GM21360 (cell line): ENCODE measurements around the gene MAP3K6.

Experiments
- ATAC-seq: cut with Tn5 transposase; IDR thresholded peaks from one replicate; pipeline ENCODE4 v1.9.1; 2021; ENCODE audit warnings: mild to moderate bottlenecking, moderate library complexity; ENCODE audit not compliant: unreplicated experiment

The MAP3K6 gene

DNA sequence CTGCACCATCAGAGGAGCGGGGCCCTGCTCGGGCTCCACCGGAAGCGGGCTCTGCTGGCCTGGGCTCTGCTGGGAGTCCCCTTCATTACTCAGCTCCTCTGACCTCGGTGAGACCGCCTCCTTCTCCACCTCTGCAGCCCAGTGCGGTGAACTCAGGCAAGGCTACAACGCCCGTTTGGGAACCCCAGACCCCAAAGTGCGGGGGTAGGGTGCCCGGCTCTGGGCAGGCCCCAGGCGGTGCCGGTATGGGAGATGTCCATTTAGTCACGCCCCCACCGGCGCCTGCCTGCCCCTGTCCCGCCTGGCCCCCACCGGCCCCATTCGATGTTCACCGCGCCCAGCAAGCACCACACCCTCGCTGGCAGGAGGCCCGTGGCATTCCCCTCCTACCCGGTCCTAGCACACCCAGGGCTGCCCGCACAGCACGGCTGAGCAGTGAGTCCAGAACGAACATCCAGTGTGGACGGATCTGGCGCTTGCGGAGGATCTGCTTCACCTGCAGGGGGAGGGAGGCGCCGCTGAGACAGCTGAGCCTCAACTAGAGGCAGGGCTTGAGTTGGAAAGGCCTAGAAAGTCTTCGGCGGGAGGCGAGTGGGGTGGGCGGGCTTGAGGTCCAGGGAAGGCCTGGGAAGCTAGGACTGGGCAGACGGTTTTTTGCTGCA, 10.0 kb downstream of the MAP3K6 start:
- ATAC-seq, result no peak

GRCh38 chr1:27356277-27356618, 10.5 kb downstream of the MAP3K6 start:
- no peak for ATAC-seq

- no peak for ATAC-seq
These were observed 11.1 kb downstream of the MAP3K6 start for GRCh38 chr1:27355683-27356082.

- ATAC-seq, result no peak
These were observed 13.1 kb downstream of the MAP3K6 start for GRCh38 chr1:27353629-27354028.

DNA sequence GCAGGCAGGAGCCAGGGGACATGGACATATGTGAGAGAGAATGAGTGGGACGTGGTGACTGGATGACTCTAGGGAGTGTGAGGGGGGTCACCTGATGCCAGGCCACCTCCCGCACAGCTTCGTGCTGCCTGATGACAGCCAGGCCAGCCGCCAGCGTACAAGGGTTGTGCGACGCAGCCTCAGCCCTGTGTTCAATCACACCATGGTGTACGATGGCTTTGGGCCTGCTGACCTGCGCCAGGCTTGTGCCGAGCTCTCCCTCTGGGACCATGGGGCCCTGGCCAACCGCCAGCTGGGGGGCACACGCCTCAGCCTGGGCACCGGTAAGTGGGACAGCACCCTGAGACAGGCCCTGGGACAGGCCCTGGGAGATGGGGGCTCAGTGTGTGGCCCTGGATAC, 13.6 kb downstream of the MAP3K6 start:
- no peak for ATAC-seq

GRCh38 chr1:27351541-27352107, 15.1 kb downstream of the MAP3K6 start:
- ATAC-seq, result no peak

DNA sequence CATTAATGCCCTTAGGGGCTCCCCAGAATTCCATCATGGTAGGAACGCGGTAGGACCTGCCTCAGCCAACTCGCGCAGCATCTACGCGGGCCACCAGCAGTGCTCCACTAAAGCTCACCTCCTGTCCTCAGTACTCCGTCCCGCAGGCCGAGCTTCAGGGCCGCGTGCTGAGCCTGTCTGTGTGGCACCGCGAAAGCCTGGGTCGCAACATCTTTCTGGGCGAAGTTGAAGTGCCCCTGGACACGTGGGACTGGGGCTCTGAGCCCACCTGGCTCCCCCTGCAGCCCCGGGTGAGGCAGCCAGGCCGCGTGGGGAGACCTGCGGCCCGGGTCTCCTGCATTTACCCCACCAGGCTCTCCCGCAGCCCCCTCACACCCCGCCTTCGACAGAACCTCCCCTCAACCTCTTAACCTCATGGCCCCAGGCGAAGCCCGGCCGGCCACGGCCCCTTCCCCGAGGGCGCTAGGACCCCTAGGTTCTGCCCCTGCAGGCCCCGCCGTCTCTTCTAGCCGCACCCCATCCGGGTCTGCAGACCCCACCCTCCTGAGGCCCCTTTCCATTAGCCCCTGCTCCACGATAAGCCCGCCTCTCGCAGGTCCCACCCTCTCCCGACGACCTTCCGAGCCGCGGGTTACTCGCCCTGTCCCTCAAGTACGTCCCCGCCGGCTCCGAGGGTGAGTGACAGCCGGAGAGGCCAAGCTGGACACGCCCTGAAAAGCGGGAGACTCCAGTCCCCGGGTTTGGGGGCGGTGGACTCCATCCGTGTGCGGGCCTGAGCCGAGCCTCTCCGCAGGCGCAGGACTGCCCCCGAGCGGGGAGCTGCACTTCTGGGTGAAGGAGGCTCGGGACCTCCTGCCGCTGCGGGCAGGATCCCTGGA, 15.9 kb downstream of the MAP3K6 start:
- no peak for ATAC-seq

GRCh38 chr1:27349784-27350662, 16.7 kb downstream of the MAP3K6 start:
- ATAC-seq, result no peak

- no peak for ATAC-seq
These were observed 17.6 kb downstream of the MAP3K6 start for GRCh38 chr1:27348861-27349783.

DNA sequence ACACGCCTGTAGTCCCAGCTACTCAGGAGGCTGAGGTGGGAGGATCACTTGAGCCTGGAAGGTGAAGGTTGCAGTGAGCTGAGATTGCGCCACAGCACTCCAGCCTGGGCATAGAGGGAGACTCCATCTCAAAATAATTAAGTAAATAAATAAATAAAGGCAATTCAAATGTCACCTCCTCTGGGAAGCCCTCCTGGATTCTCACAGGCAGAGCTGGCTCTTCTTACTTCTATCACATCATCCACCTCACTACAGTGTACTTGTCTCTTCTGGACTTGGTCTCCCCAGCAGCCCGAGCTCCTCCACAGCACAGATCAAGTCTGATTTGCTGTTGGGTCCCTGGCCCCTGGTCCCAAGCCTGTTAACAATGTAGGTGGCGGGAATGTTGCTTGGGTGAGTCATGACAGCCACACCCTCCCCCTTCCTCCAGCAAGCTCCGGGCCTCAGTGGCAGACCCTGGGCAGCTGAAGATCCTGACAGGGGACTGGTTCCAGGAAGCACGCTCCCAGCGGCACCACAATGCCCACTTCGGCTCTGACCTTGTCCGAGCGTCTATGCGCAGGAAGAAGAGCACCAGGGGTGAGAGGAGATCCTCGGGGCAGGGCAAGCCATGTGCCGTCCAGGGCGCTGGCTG, 19.7 kb downstream of the MAP3K6 start:
- ATAC-seq, result no peak

GRCh38 chr1:27346357-27346756, 20.4 kb downstream of the MAP3K6 start:
- no peak for ATAC-seq

- ATAC-seq, result no peak
These were observed 21.5 kb downstream of the MAP3K6 start for GRCh38 chr1:27345272-27345671.

DNA sequence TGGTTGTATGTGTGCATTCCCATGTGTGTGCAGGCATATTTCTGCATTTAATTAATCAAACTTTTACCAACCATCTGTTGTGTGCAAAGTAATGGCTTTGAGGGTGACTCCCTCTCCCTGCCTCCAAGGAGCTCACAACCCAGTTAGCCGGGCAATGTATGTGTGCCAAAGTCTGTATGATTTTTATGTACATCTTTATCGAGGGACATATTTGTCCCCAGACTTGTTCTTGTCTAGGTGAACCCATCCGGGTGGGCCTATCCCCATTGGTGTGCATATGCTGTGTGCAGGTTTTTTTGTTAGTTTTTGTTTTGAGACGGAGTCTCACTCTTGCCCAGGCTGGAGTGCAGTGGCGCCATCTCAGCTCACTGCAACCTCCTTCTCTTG, 23.1 kb downstream of the MAP3K6 start:
- no peak for ATAC-seq

- ATAC-seq, result no peak
These were observed 23.8 kb downstream of the MAP3K6 start for GRCh38 chr1:27342778-27343638.

GRCh38 chr1:27342391-27342777, 24.4 kb downstream of the MAP3K6 start:
- no peak for ATAC-seq

DNA sequence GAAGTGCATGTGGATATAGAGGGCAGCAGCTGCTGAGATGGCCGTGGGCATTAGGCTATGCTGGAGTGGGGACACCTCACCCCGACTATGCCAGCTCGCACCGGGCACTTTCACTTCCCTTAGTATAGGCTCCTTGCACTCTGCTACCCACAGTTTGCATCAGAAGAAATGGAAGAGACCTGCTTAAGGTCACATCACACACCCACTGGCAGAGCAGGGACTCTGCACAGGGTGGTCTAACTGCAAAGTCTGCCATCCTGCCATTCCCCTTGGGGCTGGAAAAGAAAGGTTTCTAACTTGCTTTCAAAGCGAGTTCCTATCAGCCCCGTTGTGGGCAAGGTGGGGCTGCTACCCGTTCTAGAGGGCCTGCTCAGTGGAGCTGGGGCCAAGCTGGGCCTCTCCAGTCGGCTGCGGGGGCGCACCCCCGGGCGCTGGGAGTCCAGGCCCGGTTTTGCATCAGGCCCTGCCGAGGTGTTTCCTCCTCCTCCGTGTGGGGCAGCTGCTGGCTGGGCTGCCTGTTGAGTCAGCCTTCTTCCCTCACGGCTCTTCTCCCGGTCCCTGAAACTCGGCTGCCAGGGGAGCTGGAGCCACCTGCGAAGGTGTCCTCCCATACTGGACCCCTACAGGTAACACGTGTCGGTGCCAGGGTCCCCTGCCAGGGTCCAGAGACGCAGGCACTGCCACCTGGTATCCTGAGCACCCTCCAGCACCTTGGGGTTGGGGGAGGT, 25.1 kb downstream of the MAP3K6 start, which contains the start of gene SYTL1:
Gene SYTL1, plus strand, starts transcription at position 498 of the 728 bp plus-strand sequence. CDS start 3,313 bp downstream, outside the sequence.
- ATAC-seq, result no peak

DNA sequence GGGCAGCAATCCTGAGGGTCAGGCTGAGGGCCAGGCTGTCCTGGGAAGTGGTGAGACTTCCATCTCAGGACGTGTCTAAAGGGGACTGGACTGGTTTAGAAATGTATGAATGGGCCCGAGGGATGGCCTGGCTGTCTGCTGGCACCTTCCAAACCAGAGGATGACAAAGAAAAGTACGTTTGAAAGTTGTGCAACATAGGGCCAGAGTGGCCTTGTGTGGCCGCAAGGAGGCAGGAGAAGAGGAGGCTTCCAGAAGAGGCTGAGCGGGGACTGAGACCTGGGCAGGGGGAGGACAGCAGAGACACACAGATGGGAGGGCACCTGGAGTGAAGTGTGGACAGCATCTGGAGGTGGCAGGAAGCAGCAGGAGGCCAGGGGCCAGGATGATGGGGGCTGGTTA, 27.5 kb downstream of the MAP3K6 start:
- no peak for ATAC-seq

DNA sequence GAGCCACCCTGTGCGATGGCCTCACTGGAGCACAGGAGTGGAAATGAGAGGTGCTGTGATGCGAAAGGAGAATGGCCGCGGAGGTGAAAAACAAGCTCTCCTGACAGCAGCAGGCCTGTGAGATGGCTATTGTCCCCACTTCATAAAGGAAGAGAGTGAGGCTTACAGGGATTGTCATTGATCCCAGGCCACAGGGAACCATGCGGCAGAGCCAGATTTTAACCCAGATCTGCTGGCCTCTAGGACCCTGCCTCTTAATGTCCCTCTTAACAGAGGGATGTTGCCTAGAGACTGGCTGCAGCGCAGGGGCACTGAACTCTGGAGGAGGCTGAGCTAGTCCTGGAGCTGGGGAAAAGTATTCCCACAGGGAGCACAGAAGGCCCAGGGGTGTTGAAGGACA, 28.0 kb downstream of the MAP3K6 start:
- no peak for ATAC-seq
